AG09309 (cell line): Measurements from ENCODE around the gene FBXO38.

ENCODE experiments used
- DNase-seq: peaks from one replicate; pipeline ENCODE4 v3.0.0-alpha.2; 2010; ENCODE audit warnings: low read depth
- H3K4me3 ChIP-seq: 2 replicates; pipeline ENCODE4 v1.5.1; 2011; ENCODE audit warnings: mild to moderate bottlenecking, low read depth, low read length, moderate library complexity; ENCODE audit not compliant: control insufficient read depth
- TF ChIP-seq, protein P1 (sequence below): IDR thresholded peaks from 2 replicates; pipeline ENCODE4 v1.5.1; 2011; ENCODE audit warnings: mild to moderate bottlenecking, low read depth, low read length, inconsistent platforms; ENCODE audit not compliant: insufficient read depth, control insufficient read depth; ENCODE audit errors: missing control alignments

The FBXO38 gene

DNA sequence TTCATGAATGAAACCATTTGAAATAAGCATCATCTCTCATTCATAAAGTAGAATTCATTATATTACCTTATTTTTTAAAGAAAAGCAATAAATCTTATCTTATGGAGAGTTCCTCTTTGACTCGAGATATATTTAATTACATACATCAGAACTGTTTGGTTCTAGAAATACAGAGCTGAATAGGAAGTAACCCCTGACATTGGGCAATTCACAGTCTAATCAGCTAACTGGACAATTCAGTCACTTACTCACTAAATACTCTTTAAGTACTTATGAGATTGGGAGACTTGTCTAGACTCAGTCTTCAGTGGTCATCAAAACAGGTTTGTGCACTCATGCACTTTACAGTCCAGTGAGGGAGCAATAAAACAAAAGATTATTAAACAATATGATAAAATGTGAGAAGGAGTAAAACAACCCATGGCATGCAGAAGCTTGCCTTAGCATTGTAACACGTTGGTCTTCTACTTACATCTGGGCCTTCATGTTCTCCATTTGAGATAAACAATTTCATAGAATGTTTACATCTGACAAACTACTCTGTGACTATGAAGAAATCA lies 11.5 kb upstream of the FBXO38 start:
- TF ChIP-seq, protein P1, sequence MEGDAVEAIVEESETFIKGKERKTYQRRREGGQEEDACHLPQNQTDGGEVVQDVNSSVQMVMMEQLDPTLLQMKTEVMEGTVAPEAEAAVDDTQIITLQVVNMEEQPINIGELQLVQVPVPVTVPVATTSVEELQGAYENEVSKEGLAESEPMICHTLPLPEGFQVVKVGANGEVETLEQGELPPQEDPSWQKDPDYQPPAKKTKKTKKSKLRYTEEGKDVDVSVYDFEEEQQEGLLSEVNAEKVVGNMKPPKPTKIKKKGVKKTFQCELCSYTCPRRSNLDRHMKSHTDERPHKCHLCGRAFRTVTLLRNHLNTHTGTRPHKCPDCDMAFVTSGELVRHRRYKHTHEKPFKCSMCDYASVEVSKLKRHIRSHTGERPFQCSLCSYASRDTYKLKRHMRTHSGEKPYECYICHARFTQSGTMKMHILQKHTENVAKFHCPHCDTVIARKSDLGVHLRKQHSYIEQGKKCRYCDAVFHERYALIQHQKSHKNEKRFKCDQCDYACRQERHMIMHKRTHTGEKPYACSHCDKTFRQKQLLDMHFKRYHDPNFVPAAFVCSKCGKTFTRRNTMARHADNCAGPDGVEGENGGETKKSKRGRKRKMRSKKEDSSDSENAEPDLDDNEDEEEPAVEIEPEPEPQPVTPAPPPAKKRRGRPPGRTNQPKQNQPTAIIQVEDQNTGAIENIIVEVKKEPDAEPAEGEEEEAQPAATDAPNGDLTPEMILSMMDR, result no peak
- no peak for DNase-seq
- H3K4me3 ChIP-seq, result no peak overlapping the region

DNA sequence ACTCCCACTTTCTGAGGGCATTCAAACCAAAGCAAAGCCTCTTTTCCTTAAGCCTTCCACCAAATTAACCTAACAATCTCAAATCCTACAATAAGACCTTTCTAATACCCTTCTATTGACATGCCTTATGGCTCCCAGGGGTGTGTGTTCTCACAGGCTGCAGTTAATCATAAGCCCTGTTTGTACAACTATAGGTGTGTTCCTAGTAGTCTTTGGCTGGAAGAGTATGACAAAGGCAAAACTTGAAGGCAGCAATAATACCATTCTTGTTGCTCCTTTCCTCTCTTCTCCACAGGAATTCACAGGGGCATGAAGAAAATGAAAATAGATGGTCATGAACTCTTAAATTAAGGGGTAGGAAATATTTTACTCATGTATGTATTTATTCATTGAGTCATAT lies 10.9 kb upstream of the FBXO38 start:
- no peak overlapping the region for H3K4me3 ChIP-seq
- no peak for DNase-seq
- TF ChIP-seq, protein P1, result no peak

DNA sequence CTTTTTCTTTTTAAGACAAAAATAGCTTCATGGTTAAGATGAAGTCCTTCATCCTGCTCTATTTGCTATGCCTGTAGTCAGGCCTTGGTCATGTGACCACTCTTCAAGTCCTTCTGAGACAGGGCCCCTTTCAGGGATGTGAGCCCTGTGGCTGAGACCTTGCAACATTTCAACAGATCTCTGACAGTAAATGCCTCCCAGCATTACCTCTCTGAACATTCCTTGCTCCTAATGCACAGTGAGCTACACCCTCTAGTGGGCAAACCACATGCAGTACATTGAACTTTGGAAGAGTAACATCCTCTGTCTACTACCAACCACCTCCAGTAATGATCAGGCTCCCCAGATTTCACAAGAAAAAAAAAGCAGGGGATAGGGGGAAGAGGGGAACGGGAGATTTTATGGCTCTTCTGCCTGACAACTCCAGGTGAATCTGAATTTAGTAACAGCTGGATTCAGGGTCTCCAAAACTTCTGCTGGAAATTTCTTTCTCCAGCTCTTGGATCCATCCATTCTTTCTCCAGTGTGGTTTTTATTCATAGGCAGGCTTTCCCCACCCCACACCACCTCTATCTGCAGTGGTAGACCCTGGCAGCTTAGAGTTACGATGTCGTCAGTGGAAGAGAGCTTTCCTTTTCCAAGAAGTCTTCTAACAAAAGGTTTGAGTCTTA lies 8.9 kb upstream of the FBXO38 start:
- peak; percentile 63 for DNase-seq
- TF ChIP-seq, protein P1, result peak; percentile 92
- no peak overlapping the region for H3K4me3 ChIP-seq

DNA sequence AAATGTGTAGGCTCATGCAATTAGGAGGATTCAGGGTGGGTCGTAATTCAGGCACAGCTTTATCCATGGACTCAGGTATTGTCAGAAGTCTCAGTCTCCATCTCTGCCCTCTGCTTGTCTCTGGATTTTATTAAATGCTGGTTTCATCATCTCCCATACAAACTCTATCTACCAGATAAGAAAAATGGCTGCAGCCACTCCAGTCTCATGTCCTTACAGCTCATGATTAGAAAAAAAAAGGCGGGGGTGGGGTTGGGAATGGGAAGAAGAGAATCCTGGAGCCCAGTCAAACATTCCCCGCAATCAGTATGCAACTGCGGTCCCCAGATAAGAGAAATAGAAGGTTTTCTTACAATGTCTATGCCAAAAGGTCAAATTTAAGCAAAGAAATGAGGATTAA lies 7.6 kb upstream of the FBXO38 start:
- H3K4me3 ChIP-seq, result no peak overlapping the region
- TF ChIP-seq, protein P1, result no peak
- DNase-seq, result no peak

DNA sequence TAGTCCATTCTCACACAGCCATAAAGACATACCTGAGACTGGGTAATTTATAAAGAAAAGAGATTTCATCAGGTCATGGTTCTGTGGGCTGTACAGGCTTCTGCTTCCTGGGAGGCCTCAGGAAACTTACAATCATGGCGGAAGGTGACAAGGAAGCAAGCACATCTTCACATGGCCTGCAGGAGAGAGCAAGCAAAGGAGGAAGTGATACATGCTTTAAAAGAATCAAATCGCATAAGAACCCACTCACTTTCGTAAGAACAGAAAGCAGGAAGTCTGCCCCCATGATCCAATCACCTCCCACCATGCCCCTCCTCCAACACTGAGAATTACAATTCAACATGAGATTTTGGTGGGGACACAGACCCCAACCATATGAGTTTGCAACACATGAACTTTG lies 5.1 kb upstream of the FBXO38 start:
- DNase-seq, result no peak
- no peak overlapping the region for H3K4me3 ChIP-seq
- TF ChIP-seq, protein P1, result no peak

DNA sequence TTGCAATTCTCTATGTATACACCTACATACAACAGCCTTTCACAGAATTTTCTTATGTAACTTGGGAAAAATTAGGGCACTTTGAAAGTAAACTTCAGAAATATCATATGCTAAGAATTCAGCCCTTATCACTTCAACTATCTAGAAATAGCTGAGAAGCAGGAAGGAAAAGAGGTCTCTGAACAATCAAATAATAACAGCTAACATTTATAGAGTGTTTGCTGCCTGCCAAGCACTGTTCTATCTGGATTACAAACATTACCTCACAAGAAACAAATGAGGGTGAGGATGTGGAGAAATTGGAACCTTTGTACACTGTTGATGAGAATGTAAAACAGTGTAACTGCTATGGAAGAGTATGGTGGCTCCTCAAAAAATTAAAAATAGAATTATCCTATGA lies 4.4 kb upstream of the FBXO38 start:
- no peak for DNase-seq
- H3K4me3 ChIP-seq, result no peak overlapping the region
- TF ChIP-seq, protein P1, result no peak

DNA sequence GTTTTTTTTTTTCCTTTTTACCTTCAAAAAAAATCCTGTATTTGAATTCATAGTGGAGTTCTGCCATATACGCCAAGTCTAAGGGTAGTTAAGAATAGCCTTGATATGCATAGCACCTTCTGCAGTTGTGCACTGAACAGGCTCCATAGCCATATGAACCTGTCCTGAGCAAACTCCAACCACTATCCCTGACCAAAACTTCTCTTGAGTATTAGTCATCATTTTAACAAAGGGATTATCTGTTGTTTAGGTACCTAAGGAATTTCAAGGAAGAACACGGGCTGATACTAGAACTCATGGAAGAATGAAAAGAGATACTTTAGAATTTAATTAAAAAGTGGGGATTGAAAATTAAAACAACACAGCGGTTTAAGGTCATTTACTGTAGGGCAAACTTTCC lies 1.9 kb upstream of the FBXO38 start:
- DNase-seq, result no peak
- no peak overlapping the region for H3K4me3 ChIP-seq
- TF ChIP-seq, protein P1, result no peak
